ENCODE data around the gene STAT6.

DNA sequence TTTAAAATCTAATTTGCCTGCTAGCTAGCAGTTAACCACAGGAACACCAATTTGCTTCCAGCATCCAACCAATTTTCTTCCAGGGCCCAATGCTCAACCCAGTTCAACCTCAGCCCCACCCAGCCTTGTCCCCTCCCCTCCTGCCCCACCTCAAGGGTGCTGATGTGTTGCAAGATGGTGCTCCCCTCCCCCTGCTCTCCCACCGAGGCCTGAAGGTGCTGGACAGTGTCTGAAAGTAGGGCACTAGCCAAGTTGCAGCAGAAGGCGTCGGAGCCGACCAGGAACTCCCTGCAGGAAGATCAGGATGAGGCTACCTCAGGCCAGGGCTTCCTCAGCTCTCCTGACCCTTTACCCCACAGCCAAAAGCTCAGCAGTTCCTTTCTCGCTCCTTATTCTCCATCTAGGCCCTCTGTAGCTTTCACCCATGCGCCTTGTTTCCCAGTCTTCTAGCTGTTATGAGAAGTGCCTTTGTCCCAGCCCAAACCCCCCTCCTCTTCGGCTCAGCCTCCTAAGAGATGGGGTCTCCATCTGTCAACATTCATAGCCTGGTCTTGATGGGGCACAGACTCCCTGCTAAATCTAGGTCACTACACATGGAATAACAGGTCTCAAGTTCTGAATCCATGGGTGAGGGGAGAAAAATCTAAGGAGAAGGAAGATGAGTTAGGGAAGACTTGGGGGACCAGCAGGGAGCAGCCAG, 3.6 kb downstream of the STAT6 start:
- TF ChIP-seq, protein P1, sequence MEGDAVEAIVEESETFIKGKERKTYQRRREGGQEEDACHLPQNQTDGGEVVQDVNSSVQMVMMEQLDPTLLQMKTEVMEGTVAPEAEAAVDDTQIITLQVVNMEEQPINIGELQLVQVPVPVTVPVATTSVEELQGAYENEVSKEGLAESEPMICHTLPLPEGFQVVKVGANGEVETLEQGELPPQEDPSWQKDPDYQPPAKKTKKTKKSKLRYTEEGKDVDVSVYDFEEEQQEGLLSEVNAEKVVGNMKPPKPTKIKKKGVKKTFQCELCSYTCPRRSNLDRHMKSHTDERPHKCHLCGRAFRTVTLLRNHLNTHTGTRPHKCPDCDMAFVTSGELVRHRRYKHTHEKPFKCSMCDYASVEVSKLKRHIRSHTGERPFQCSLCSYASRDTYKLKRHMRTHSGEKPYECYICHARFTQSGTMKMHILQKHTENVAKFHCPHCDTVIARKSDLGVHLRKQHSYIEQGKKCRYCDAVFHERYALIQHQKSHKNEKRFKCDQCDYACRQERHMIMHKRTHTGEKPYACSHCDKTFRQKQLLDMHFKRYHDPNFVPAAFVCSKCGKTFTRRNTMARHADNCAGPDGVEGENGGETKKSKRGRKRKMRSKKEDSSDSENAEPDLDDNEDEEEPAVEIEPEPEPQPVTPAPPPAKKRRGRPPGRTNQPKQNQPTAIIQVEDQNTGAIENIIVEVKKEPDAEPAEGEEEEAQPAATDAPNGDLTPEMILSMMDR (IDR thresholded peaks at IDR 0.05): no peak
- TF ChIP-seq POLR2AphosphoS5 (IDR thresholded peaks at IDR 0.05; ENCODE audit: low read depth, low read length): no peak
- no peak for TF ChIP-seq SIN3A (IDR thresholded peaks at IDR 0.05; ENCODE audit: borderline replicate concordance, insufficient read depth, low read depth, low read length)
- TF ChIP-seq TCF7L2 (IDR thresholded peaks at IDR 0.05; ENCODE audit: low read depth, low read length): no peak
- TF ChIP-seq, protein P2, sequence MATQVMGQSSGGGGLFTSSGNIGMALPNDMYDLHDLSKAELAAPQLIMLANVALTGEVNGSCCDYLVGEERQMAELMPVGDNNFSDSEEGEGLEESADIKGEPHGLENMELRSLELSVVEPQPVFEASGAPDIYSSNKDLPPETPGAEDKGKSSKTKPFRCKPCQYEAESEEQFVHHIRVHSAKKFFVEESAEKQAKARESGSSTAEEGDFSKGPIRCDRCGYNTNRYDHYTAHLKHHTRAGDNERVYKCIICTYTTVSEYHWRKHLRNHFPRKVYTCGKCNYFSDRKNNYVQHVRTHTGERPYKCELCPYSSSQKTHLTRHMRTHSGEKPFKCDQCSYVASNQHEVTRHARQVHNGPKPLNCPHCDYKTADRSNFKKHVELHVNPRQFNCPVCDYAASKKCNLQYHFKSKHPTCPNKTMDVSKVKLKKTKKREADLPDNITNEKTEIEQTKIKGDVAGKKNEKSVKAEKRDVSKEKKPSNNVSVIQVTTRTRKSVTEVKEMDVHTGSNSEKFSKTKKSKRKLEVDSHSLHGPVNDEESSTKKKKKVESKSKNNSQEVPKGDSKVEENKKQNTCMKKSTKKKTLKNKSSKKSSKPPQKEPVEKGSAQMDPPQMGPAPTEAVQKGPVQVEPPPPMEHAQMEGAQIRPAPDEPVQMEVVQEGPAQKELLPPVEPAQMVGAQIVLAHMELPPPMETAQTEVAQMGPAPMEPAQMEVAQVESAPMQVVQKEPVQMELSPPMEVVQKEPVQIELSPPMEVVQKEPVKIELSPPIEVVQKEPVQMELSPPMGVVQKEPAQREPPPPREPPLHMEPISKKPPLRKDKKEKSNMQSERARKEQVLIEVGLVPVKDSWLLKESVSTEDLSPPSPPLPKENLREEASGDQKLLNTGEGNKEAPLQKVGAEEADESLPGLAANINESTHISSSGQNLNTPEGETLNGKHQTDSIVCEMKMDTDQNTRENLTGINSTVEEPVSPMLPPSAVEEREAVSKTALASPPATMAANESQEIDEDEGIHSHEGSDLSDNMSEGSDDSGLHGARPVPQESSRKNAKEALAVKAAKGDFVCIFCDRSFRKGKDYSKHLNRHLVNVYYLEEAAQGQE (IDR thresholded peaks at IDR 0.05; ENCODE audit: insufficient read depth in 1 of 2, low read depth in 2 of 2, low read length in 1 of 2): no peak

All from Panc1 (cell line).